Esophagus muscularis mucosa (tissue), 4 donors: Measurements from ENCODE around the gene GABRR2. TPM values are rescaled to one million over a fixed set of nuclear protein-coding genes. Genes with fewer than 3 reads are reported as not detected.

ENCODE experiments used
- DNase-seq: peaks from one replicate; pipeline ENCODE4 v3.0.0-alpha.2; 2017; ENCODE audit errors: extremely low spot score
- H3K27ac ChIP-seq, 4 donors: fragments of 200-600 bp; sonication (generic); replicated peaks in 1 of 4; 1 replicate in 3 of 4; 2 replicates in 1 of 4; pipeline ENCODE4 v1.5.1; 2016 to 2019; ENCODE audit warnings: mild to moderate bottlenecking in 1 of 4
- H3K27me3 ChIP-seq, 4 donors: fragments of 200-600 bp; sonication (generic); one replicate each; pipeline versions ENCODE4 v1.5.1 to v1.6.0; 2016 to 2019
- H3K36me3 ChIP-seq, 4 donors: fragments of 200-600 bp; sonication (generic); one replicate each; pipeline ENCODE4 v1.5.1; 2016 to 2019
- H3K4me1 ChIP-seq, 4 donors: fragments of 200-600 bp; sonication (generic); one replicate each; pipeline ENCODE4 v1.5.1; 2016 to 2019
- H3K4me3 ChIP-seq, 4 donors: fragments of 200-600 bp; sonication (generic); 1 replicate in 2 of 4; 2 replicates in 2 of 4; pipeline ENCODE4 v1.5.1; 2016 to 2019; ENCODE audit warnings: mild to moderate bottlenecking in 4 of 4, moderate library complexity in 1 of 4
- H3K9me3 ChIP-seq, 4 donors: fragments of 200-600 bp; sonication (generic); 1 replicate in 3 of 4; 2 replicates in 1 of 4; pipeline ENCODE4 v1.5.1; 2016 to 2019
- EP300 ChIP-seq: sonication (generic); formaldehyde crosslinking; IDR thresholded peaks from one replicate; pipeline ENCODE4 v1.6.1; 2017; ENCODE audit warnings: antibody characterized with exemption
- POLR2A ChIP-seq: fragments of 450-650 bp; IDR thresholded peaks from one replicate; pipeline ENCODE4 v1.6.1; 2017; ENCODE audit warnings: antibody characterized with exemption, moderate library complexity, mild to moderate bottlenecking, low read depth
- POLR2AphosphoS5 ChIP-seq, 2 donors: sonication (generic); formaldehyde crosslinking; IDR thresholded peaks; one replicate each; pipeline ENCODE4 v1.6.1; 2017; ENCODE audit warnings: antibody characterized with exemption in 2 of 2
- WGBS: methylation state at CpG from one replicate; pipeline ENCODE4 v1.1.5; 2018; 5-methylcytosine and 5-hydroxymethylcytosine counted together
- intact Hi-C: fragments of 100-400 bp; cut with DNase I; formaldehyde crosslinking; loops from one replicate; pipeline ENCODE4 v1.15.1; 2023
- total RNA-seq, 4 donors: library from RNA; depleted of rRNA; stranded (reverse); fragments of >200 nt; gene quantifications; one replicate each; pipeline versions ENCODE4 v1.1.0 to v1.2.1, GENCODE V29; 2016
- TF ChIP-seq, protein P1 (sequence below), 3 experiments: fragments of 200-600 bp in 2 of 3; fragments of 450-650 bp in 1 of 3; sonication (generic) in 2 of 3; IDR thresholded peaks; one replicate each; pipeline ENCODE4 v1.5.1; 2017 to 2019; ENCODE audit warnings: antibody characterized with exemption in 3 of 3, mild to moderate bottlenecking in 2 of 3, moderate library complexity in 1 of 3

Gene GABRR2
- total RNA-seq, 4 donors from 2014 or later, result 0.33 to 0.46 (median 0.45) TPM; not detected in 1

DNA sequence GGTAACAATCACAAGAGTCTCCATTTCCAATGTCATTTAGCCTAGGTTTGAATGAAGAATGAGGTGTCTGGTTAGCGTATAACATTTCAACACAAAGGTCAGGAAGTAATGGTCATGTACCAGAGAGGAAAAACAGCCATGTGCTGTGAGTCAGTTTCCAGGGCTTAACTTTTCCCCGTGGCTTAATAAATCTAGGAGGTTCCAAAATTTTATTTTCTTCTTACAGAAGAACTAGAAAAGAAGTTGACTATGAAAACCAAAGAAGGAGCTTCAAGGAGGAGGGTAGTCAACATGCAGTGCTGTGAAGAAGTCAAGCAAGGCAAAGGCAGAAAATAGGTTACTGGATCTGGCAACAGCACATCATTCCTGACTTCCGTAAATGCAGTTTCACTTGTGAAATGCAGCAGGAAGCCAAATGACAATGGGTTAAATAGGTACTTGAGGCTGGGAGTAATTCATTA, 8.4 kb upstream of the GABRR2 start:
- intact Hi-C loops, result no loop called here
- Histone ChIP-seq H3K27me3 (no peaks in the 10 kb centered on the region), H3K4me1 (no peaks in the 10 kb centered on the region), H3K36me3 (peaks cover 4 to 30% (median 21%) of the 10 kb centered on the region in 4 donors), H3K9me3 (peaks cover 0 to 3% (median 0%) of the 10 kb centered on the region in 4 donors), H3K4me3 (no peak overlapping the region), H3K27ac (peak overlapping the region in 1 of 4 donors; percentile 5)
- WGBS, result 60% methylated on average over 3 of the region's 3 CpGs
- DNase-seq, result no peak
- no peak for TF ChIP-seq EP300
- no peak for TF ChIP-seq POLR2A
- TF ChIP-seq, protein P1, sequence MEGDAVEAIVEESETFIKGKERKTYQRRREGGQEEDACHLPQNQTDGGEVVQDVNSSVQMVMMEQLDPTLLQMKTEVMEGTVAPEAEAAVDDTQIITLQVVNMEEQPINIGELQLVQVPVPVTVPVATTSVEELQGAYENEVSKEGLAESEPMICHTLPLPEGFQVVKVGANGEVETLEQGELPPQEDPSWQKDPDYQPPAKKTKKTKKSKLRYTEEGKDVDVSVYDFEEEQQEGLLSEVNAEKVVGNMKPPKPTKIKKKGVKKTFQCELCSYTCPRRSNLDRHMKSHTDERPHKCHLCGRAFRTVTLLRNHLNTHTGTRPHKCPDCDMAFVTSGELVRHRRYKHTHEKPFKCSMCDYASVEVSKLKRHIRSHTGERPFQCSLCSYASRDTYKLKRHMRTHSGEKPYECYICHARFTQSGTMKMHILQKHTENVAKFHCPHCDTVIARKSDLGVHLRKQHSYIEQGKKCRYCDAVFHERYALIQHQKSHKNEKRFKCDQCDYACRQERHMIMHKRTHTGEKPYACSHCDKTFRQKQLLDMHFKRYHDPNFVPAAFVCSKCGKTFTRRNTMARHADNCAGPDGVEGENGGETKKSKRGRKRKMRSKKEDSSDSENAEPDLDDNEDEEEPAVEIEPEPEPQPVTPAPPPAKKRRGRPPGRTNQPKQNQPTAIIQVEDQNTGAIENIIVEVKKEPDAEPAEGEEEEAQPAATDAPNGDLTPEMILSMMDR (IDR thresholded peaks at IDR 0.05), result no peak
- no peak for TF ChIP-seq POLR2AphosphoS5 (IDR thresholded peaks at IDR 0.05)

DNA sequence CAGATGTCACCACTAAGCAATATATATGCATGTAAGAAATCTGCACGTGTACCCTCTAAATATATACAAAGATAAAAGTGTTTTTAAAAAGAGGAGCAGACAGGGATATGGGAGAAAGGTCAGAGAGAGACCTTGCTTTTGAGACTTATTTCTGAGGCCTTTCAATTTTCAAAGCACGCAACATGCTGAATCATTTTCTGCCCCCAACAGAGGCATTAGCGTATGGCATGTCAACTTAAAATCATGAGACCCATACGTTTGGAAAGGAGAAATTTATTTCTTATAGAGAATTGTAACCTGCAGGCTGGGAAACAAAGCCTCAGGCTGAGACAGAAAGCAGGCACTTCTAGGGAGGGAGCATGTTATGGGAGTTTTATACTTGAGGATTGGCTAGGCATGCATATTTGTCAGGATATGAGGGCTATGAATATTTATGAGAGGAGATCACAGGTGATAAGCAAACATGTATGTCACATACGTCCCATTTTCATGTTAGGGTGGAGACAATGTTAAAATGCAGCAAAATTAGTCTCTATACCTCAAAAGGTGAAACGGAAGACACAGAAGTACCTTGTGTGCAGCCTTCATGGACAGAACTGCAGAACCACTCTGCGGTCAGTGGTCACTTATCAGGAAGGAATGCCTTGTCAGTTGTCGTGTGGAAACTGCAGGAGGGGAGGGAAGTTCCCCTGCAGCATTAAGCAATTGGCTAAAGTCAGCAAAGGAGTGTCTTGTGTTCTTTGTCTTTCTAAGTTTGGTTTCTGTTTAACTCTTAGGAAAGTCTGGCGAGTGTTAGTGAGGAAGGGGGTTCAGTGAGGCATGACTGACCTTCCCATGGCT, 6.3 kb upstream of the GABRR2 start:
- Histone ChIP-seq H3K36me3 (peaks cover 0 to 10% (median 8%) of the 10 kb centered on the region in 4 donors), H3K4me1 (no peaks in the 10 kb centered on the region), H3K4me3 (no peak overlapping the region), H3K27ac (no peak overlapping the region), H3K27me3 (no peaks in the 10 kb centered on the region), H3K9me3 (peaks cover 0 to 3% (median 0%) of the 10 kb centered on the region in 4 donors)
- no peak for DNase-seq
- TF ChIP-seq POLR2A, result no peak
- TF ChIP-seq, protein P1 (IDR thresholded peaks at IDR 0.05), result no peak
- TF ChIP-seq EP300, result no peak
- TF ChIP-seq POLR2AphosphoS5 (IDR thresholded peaks at IDR 0.05), result no peak
- intact Hi-C loops, result no loop called here
- 84% methylated on average over 9 of the region's 9 CpGs for WGBS

GRCh38 chr6:89320012-89320559, 5.0 kb upstream of the GABRR2 start:
- DNase-seq, result no peak
- peaks cover 0 to 3% (median 0%) of the 10 kb centered on the region in 4 donors for H3K9me3 ChIP-seq
- intact Hi-C loops, result no loop called here
- no peaks in the 10 kb centered on the region for H3K4me1 ChIP-seq
- WGBS, result 94% methylated on average over 6 of the region's 6 CpGs
- H3K27me3 ChIP-seq, result no peaks in the 10 kb centered on the region
- H3K4me3 ChIP-seq, result no peak overlapping the region
- peaks cover 0 to 10% (median 2%) of the 10 kb centered on the region in 4 donors for H3K36me3 ChIP-seq
- no peak for TF ChIP-seq POLR2A
- TF ChIP-seq, protein P1 (IDR thresholded peaks at IDR 0.05), result no peak
- TF ChIP-seq EP300, result no peak
- no peak for TF ChIP-seq POLR2AphosphoS5 (IDR thresholded peaks at IDR 0.05)
- no peak overlapping the region for H3K27ac ChIP-seq

DNA sequence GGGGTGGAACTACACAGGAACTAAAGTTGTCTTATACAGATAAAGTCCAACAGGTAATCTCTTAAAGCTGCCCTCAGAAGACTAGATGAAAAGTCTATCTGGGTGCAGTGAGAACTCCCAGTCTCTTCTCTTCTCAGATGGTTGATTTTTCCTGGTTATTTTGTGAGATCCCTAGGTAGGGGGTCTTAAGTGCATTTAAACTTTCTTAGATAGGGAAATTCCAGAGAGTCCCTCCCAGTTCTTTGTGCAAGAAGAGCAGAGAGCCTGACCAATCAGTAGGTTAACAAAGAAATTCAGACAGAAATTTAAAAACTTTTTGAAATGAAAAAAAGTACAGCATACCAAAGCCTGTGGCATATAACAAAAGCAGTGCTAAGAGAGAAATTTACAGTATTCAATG, 2.0 kb upstream of the GABRR2 start:
- Histone ChIP-seq H3K36me3 (peaks cover 0 to 14% (median 8%) of the 10 kb centered on the region in 4 donors), H3K9me3 (peaks cover 0 to 3% (median 0%) of the 10 kb centered on the region in 4 donors), H3K27me3 (no peaks in the 10 kb centered on the region), H3K4me3 (no peak overlapping the region), H3K4me1 (peaks cover 14 to 16% (median 15%) of the 10 kb centered on the region in 4 donors), H3K27ac (no peak overlapping the region)
- TF ChIP-seq POLR2AphosphoS5 (IDR thresholded peaks at IDR 0.05), result no peak
- TF ChIP-seq EP300, result no peak
- TF ChIP-seq POLR2A, result no peak
- TF ChIP-seq, protein P1 (IDR thresholded peaks at IDR 0.05), result no peak
- intact Hi-C loops, result no loop called here
- DNase-seq, result no peak
